IPS-15b (cell line): Measurements from ENCODE around the gene LDHAL6B.

Source experiments
- H3K27me3 ChIP-seq: one replicate; pipeline ENCODE4 v1.6.1; 2013; ENCODE audit warnings: low read length; ENCODE audit not compliant: control insufficient read depth, insufficient read depth
- H3K36me3 ChIP-seq: one replicate; pipeline ENCODE4 v1.6.1; 2013; ENCODE audit warnings: low read length; ENCODE audit not compliant: control insufficient read depth, insufficient read depth
- H3K4me1 ChIP-seq: one replicate; pipeline ENCODE4 v1.6.1; 2013; ENCODE audit warnings: mild to moderate bottlenecking, low read length; ENCODE audit not compliant: control insufficient read depth, insufficient read depth
- H3K4me3 ChIP-seq: one replicate; pipeline ENCODE4 v1.5.1; 2013; ENCODE audit warnings: low read depth, low read length
- H3K9ac ChIP-seq: one replicate; pipeline ENCODE4 v1.6.1; 2013; ENCODE audit warnings: low read depth, mild to moderate bottlenecking, low read length
- H3K9me3 ChIP-seq: one replicate; pipeline ENCODE4 v1.6.1; 2013; ENCODE audit warnings: mild to moderate bottlenecking, low read length; ENCODE audit not compliant: control insufficient read depth, insufficient read depth

LDHAL6B gene

DNA sequence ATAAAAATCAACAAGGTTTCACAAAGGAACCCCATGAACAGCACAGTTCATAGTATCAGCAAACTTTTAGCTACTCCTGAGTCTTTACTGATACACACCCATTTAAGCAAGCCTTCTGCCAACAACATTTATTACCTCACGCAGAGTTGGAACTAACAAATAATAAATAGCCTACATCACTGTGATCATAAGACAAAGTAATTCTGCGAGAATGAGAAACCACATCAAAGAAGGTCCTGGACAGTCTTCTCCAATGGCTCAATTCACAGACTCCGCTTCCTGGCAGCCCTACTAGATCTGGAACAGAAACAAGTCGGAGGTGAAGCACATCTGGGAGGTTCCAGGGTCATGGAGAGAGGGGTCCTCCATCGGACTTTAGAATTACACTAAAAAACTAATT lies 37.0 kb downstream of the LDHAL6B start:
- no peaks in the 10 kb centered on the region for H3K4me1 ChIP-seq
- H3K36me3 ChIP-seq: no peaks in the 10 kb centered on the region
- H3K4me3 ChIP-seq: no peak overlapping the region
- no peaks in the 10 kb centered on the region for H3K9me3 ChIP-seq
- no peak overlapping the region for H3K9ac ChIP-seq
- no peaks in the 10 kb centered on the region for H3K27me3 ChIP-seq

GRCh38 chr15:59244337-59244736 lies 37.7 kb downstream of the LDHAL6B start:
- H3K36me3 ChIP-seq: no peaks in the 10 kb centered on the region
- no peaks in the 10 kb centered on the region for H3K9me3 ChIP-seq
- H3K9ac ChIP-seq: no peak overlapping the region
- no peaks in the 10 kb centered on the region for H3K4me1 ChIP-seq
- no peaks in the 10 kb centered on the region for H3K27me3 ChIP-seq
- H3K4me3 ChIP-seq: no peak overlapping the region

DNA sequence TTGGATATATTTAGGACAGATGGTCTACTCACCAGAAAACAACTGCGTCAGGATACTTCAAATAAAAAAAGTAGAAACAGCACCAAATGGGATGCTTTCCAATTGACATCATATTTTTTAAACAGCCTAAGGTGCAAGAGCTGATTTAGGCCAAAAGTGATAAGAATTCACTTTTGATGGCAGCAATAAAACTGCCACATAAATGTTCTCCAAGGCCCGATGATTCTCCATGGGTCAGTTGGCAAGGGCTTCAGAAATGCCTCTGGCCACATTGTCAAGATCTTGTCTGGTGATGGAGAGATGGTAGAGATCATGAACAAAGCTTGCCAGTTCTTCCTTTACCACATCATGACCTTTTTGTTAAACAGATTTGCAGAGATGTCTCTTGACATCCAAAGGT lies 38.9 kb downstream of the LDHAL6B start:
- H3K36me3 ChIP-seq: no peaks in the 10 kb centered on the region
- no peaks in the 10 kb centered on the region for H3K9me3 ChIP-seq
- H3K4me3 ChIP-seq: no peak overlapping the region
- no peak overlapping the region for H3K9ac ChIP-seq
- no peaks in the 10 kb centered on the region for H3K27me3 ChIP-seq
- H3K4me1 ChIP-seq: no peaks in the 10 kb centered on the region

- Histone ChIP-seq H3K27me3 (no peaks in the 10 kb centered on the region), H3K36me3 (no peaks in the 10 kb centered on the region), H3K9ac (no peak overlapping the region), H3K4me3 (no peak overlapping the region), H3K4me1 (no peaks in the 10 kb centered on the region), H3K9me3 (no peaks in the 10 kb centered on the region)
Measured at GRCh38 chr15:59247364-59247763, 40.7 kb downstream of the LDHAL6B start.

DNA sequence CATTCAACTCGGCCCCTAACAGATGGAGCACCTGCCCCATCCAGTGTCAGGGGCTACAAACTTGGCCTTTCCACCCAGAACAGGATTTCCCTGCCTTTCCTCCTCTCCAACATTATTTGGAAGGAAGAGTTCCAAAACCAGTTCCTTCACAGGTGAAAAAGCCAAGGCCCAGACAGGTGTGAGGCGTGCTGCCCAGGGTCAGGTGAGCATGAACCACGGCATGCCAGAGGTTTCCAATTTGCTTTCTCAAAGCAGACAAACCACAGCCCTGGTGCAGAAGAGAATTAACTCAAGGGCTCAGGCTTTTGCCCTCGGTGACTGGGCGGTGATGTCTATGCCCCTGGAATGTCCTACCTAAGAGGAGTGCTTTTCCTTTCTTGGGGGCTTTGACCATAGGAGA lies 43.2 kb downstream of the LDHAL6B start:
- Histone ChIP-seq H3K9me3 (no peaks in the 10 kb centered on the region), H3K9ac (no peak overlapping the region), H3K27me3 (no peaks in the 10 kb centered on the region), H3K36me3 (no peaks in the 10 kb centered on the region), H3K4me1 (no peaks in the 10 kb centered on the region), H3K4me3 (no peak overlapping the region)

GRCh38 chr15:59250249-59250648 lies 43.6 kb downstream of the LDHAL6B start:
- no peaks in the 10 kb centered on the region for H3K4me1 ChIP-seq
- no peaks in the 10 kb centered on the region for H3K36me3 ChIP-seq
- H3K9me3 ChIP-seq: no peaks in the 10 kb centered on the region
- H3K27me3 ChIP-seq: no peaks in the 10 kb centered on the region
- H3K9ac ChIP-seq: no peak overlapping the region
- no peak overlapping the region for H3K4me3 ChIP-seq

DNA sequence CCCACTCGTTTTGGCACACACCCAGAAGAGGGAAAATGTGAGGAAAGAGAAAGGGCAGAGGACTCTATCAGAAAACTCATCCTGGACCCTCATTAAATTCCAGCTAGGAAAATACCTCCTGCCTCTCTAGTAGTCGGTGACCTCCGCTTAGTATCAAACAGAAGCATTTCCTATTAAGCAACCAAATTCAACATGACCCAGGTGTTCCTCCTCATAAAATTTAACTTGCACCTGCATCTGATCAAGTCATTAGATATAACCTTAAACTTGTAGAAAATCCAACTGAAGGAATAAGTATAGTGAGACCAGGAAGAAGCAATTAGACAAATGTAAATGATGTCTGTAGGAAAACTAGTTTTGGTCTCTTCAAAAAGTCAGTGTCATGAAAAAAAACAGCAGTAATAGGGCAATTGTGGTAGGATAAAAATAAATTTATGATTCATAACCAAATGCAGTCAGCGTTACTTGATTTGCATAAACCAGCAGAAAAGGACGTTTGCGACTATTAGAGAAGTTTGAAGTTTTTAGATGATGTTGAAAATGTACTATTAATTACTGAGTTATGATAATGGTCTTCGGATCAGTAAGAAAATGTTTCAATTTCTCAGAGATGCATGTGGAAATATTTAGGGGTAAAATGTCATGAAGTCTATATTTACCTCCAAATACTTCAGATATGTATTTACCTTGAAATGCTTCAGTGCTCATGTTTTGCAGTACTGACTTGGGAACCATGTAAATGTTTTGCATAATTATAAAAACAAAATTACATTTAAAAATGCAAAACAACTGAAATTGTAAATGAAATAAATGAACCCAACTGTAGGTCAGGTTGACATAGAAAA lies 44.6 kb downstream of the LDHAL6B start:
- Histone ChIP-seq H3K9me3 (no peaks in the 10 kb centered on the region), H3K4me3 (no peak overlapping the region), H3K4me1 (no peaks in the 10 kb centered on the region), H3K36me3 (no peaks in the 10 kb centered on the region), H3K9ac (no peak overlapping the region), H3K27me3 (no peaks in the 10 kb centered on the region)

DNA sequence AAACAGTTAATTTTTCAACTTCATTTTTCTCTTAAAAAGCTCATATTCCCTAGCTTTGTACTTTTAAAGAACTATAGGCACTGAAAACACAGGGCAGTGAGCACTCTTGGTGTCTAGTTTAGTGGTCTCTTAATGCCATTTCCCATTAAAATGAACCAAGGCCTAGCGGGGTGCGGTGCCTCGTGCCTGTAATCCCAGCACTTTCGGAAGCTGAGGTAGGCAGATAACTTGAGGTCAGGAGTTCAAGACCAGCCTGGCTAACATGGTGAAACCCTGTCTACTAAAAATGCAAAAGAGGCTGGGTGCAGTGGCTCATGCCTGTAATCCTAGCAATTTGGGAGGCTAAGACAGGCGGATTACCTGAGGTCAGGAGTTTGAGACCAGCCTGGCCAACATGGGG lies 45.5 kb downstream of the LDHAL6B start:
- H3K4me1 ChIP-seq: no peaks in the 10 kb centered on the region
- no peaks in the 10 kb centered on the region for H3K9me3 ChIP-seq
- no peak overlapping the region for H3K4me3 ChIP-seq
- H3K36me3 ChIP-seq: no peaks in the 10 kb centered on the region
- no peaks in the 10 kb centered on the region for H3K27me3 ChIP-seq
- no peak overlapping the region for H3K9ac ChIP-seq

GRCh38 chr15:59255680-59256336 lies 49.2 kb downstream of the LDHAL6B start:
- H3K27me3 ChIP-seq: no peaks in the 10 kb centered on the region
- H3K9me3 ChIP-seq: no peaks in the 10 kb centered on the region
- no peak overlapping the region for H3K9ac ChIP-seq
- no peaks in the 10 kb centered on the region for H3K4me1 ChIP-seq
- no peaks in the 10 kb centered on the region for H3K36me3 ChIP-seq
- no peak overlapping the region for H3K4me3 ChIP-seq

- H3K36me3 ChIP-seq: no peaks in the 10 kb centered on the region
- H3K4me1 ChIP-seq: no peaks in the 10 kb centered on the region
- H3K9me3 ChIP-seq: no peaks in the 10 kb centered on the region
- H3K4me3 ChIP-seq: no peak overlapping the region
- H3K27me3 ChIP-seq: no peaks in the 10 kb centered on the region
- no peak overlapping the region for H3K9ac ChIP-seq
Measured at GRCh38 chr15:59256482-59256881, 49.8 kb downstream of the LDHAL6B start.

- H3K4me3 ChIP-seq: no peak overlapping the region
- H3K4me1 ChIP-seq: no peaks in the 10 kb centered on the region
- H3K27me3 ChIP-seq: no peaks in the 10 kb centered on the region
- H3K9ac ChIP-seq: no peak overlapping the region
- H3K36me3 ChIP-seq: no peaks in the 10 kb centered on the region
- no peaks in the 10 kb centered on the region for H3K9me3 ChIP-seq
Measured at GRCh38 chr15:59257140-59257539, 50.5 kb downstream of the LDHAL6B start.
